Stimulated activated CD8-positive, alpha-beta memory T cell treated with anti-CD3 and anti-CD28 coated beads, Interleukin-12 subunit alpha, Interleukin-12 subunit beta, amount 100 ng/mL, for 24 hours (primary cell): ENCODE measurements around the gene LYPD5.
A peak's percentile ranks its signal among the peaks of the same experiment; 100 is the strongest.
"Not testable (repeated sequence)": the region's sequence is repeated elsewhere in the genome, so short reads cannot be mapped to it uniquely, and the experiment has no call there.

Experiments
- DNase-seq: peaks from one replicate; pipeline ENCODE4 v3.0.0-alpha.2; 2020; ENCODE audit errors: extremely low read depth

LYPD5 gene, protein sequence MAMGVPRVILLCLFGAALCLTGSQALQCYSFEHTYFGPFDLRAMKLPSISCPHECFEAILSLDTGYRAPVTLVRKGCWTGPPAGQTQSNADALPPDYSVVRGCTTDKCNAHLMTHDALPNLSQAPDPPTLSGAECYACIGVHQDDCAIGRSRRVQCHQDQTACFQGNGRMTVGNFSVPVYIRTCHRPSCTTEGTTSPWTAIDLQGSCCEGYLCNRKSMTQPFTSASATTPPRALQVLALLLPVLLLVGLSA

DNA sequence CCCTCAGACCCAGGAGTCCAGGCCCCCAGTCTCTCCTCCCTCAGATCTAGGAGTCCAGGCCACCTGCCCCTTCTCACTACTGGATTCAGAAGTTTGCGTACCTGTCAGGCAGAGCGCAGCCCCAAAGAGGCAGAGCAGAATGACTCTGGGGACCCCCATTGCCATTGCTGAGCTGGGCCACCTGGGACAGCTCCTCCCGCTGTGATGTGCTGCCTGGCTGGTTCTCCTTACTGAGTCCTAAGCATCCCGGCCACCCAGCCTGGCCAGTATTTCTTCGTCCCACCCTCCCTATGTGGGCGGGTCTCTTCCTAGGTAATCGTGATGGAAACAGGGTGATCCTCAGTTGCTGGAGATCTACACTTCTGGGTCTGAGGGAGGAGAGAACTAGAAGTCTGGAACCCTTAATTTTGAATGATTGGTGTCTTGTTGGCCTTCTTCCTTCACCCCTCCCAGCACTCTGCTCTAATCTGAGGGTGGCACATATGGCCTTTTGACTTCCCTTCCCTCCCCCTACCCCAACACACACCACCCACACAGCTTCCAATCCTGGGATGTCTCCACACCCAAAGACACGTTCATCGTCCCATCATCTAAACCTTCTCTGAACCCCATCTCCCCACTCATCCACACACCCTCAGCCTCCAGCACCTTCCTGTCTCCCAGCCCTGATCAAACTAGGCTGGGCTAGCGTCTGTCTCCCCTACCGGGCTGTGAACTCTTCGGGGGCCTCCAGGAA, at the start of gene LYPD5:
Gene LYPD5 (minus strand): TSS at position 232 of the 736 bp plus-strand sequence. CDS start 67 bp downstream, at position 165.
- DNase-seq = no peak

DNA sequence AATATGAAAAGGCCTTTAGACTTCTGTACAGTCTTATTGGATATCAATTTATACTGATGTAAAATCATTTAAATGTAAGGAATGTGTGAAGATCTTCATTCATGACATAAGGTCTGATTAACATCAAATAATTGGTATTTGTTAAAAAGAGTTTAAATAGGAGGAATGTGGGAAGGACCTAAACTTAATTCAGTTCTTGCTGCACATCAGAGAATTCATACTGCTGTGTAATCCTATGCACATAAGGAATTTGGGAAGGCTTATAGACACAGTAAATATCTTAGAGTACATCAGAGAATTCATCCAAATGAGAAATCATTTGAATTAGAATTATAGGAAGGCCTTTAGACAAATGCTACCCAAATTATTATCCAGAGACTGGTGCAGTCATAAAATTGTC, 46.6 kb upstream of the LYPD5 start:
- no peak for DNase-seq

DNA sequence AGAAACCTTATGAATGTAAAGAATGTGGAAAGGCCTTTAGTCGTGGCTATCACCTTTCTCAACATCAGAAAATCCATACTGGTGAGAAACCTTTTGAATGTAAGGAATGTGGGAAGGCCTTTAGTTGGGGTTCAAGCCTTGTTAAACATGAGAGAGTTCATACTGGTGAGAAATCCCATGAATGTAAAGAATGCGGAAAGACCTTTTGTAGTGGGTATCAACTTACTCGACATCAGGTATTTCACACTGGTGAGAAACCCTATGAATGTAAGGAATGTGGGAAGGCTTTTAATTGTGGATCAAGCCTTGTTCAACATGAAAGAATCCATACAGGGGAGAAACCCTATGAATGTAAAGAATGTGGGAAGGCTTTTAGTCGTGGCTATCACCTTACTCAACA, 45.6 kb upstream of the LYPD5 start:
- DNase-seq = no peak

DNA sequence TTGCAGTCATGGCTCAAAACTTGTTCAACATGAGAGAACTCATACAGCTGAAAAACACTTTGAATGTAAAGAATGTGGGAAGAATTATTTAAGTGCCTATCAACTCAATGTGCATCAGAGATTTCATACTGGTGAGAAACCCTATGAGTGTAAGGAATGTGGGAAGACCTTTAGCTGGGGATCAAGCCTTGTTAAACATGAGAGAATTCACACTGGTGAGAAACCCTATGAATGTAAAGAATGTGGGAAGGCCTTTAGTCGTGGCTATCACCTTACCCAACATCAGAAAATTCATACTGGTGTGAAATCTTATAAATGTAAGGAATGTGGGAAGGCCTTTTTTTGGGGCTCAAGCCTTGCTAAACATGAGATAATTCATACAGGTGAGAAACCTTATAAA, 45.0 kb upstream of the LYPD5 start:
- DNase-seq = no peak

DNA sequence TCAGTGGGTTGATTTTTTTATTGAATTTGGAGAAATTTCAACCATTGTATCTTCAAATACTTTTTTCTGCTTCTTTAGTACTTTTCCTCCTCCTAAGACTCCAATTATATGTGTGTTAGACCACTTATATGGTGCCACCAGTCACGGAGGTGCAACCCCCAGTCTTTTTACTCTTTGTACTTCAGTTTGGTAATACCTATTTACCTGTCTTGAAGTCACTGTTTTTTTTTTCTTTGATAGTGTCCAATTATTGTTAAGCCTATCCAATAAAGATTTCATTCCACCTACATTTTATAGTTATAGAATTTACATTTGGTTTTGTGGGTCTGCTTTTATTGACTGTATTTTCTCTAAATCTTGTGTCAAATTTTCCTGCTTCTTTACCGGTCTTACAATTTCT, 39.8 kb upstream of the LYPD5 start:
- no peak for DNase-seq

DNA sequence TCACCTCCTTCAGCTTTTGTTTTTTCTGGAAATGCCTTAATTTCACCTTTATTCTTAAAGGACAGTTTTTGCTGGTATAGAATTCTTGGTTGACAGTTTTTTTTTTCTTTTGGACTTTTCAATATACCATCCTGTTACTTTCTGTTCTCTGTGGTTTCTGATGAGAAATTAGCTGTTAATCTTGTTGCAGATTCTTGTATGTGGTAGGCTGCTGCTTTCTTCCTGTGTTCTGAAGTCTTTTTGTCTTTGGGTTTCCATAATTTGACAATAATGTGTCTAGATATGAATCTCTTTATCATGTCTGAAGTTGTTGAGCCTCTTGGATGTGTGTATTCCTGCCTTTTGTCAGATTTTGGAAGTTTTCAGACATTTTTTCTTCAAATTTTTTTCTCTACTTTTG, 36.9 kb upstream of the LYPD5 start:
- no peak for DNase-seq

DNA sequence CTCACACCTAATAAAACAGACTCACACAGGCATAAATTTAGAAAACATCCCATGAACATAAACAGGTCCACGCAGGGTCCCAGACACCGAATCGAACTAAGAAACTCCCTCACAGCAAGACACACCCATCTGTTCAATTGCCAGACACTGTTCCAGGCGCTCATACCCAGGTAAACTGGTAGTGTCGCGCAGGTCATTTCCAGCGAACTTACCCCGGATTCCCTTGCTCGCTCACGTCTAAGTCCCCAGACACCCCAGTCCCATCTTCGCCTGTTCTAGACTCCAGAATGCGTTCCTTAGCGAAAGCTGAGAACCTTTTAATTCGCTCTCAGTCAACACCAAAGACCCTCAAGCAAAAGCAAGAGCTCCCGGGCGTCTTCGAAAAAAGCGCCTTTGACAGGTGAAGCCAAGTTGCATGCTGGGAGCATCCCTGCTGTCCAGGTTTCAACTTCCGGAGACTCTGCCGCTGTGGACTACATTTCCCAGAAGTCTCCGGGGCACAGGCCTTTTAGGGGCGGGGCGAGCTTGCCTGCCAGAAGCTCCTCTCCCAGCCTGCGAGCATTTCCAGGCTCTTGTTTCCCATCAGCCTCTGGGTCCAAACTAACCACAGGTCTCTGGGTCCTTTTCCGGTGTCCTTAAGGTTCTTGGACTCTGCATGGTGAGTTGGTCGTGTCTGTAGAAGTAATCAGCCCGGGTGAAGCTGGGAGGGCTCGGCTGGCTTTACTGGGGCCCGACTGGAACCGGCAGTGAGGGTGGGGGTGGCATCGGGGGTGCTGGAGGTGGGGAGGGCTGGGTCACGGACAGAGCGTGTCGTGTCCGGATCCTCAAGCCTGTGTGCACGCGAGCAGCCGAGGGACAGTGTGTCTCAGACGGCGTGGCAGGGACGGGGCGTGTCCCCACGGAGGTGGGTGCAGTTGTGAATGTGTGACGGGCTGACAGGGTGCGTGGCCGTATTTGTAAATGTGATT, 24.8 kb upstream of the LYPD5 start, which contains the start of gene ZNF283:
Gene ZNF283 (plus strand): TSS at position 535 of the 968 bp plus-strand sequence. CDS start 6,184 bp downstream, outside the sequence.
- peak; percentile 62 for DNase-seq

DNA sequence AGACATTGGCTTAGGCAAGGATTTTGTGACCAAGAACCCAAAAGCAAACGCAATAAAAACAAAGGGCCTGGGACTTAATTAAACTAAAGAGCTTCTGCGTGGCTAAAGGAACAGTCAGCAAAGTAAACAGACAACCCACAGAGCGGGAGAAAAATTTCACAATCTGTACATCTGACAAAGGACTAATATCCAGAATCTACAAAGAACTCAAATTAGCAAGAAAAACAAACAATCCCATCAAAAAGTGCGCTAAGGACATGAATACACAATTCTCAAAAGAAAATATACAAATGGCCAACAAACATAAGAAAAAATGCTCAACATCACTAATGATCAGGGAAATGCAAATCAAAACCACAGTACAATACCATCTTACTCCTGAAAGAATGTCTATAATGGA, 22.3 kb upstream of the LYPD5 start:
- not testable (repeated sequence) for DNase-seq

DNA sequence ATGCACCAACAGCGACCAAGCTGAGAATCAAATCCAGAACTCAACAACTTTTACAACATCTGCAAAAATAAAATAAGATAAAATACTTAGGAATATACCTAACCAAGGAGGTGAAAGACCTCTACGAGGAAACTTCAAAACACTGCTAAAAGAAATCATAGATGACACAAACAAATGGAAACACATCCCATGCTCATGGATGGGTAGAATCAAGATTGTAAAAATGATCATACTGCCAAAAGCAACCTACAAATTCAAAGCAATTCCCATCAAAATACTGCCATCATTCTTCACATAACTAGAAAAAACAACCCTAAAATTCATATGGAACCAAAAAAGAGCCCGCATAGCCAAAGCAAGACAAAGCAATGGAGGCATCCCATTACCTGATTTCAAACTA, 21.6 kb upstream of the LYPD5 start:
- DNase-seq = not testable (repeated sequence)

DNA sequence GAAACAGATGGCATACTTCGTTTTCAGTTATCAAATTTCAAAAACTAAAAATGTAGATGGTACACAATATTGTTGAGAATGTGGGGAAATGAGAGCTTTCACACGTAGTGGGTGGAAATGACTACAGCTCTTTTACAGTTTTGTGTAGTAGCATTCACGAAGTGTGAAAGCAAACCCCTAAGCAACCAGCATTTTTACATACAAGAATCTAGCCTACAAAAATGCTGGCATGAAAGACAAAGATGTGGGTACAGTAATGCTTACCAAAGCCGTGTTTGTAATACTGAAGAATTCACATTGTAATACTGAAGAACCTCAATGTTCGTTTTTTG, 18.6 kb upstream of the LYPD5 start:
- no peak for DNase-seq

DNA sequence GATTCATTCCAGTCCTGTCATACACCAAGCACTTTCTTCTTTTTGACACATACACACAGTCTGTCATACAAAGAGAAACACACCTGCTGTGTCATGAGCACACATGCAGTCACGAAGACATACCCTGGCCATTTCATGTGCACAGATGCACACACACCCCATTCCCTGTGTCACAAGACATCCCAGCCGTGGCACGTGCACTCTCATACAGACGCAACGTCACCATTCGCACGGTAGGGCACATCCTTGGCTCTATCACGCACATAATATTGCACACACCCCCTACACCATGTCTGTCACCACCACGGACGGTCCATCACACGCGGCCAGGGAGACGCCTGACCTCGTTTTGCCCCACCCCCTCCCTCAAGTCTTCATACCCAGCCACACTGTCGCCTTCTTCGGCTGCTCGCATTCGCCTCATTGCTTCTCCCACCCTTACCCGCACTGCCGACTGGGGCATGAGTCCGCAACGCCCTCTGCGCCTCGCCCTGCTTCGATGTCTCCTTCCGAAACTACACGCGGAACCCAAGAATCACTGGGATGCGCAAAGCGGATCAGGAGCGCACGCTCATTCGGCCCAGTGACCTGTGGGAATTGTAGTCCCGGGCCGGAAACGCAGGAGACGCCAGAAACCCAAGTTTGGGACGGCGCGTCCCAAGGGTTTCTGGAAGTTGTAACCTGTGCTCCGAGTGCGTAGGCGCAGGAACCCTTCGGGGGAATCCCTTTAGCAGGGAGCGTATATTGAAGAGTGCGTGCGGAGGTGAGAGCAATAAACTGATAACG, 18.0 kb upstream of the LYPD5 start:
- DNase-seq = no peak

DNA sequence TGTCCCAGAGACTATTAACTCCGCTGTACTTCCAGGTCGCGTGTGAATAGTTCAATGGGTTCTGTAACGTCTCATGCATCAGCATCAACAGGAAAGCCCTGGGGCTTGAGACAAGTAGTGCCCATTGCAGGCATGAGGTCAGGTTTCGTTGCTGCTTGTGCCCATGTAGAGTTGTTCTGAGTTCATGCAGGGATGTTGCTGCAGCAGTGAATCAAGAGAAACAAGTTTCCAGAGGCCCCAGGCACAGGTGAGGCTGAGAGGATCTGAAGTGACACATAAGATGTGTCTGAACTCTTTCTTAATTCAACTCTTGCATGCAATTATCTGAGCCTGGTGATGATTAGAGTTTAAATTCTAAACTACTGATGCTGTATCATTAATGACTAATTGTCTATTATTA, 16.3 kb upstream of the LYPD5 start:
- DNase-seq = no peak

DNA sequence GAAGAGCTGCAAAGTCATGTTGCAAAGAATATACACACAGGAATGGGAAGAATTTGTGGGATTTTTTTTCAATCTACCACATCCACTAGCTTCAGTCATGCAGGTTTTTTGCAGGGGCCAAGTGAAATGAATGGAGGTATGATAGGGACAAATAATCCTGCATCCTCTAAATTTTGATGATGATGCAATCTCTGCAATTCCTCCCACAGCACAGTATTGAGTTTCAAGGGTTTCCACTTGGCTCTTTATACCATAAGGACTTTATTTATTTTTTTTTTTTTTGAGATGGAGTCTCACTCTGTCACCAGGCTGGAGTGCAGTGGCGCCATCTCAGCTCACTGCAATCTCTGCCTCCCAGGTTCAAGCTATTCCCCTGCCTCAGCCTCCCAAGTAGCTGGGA, 15.2 kb upstream of the LYPD5 start:
- DNase-seq = not testable (repeated sequence)

DNA sequence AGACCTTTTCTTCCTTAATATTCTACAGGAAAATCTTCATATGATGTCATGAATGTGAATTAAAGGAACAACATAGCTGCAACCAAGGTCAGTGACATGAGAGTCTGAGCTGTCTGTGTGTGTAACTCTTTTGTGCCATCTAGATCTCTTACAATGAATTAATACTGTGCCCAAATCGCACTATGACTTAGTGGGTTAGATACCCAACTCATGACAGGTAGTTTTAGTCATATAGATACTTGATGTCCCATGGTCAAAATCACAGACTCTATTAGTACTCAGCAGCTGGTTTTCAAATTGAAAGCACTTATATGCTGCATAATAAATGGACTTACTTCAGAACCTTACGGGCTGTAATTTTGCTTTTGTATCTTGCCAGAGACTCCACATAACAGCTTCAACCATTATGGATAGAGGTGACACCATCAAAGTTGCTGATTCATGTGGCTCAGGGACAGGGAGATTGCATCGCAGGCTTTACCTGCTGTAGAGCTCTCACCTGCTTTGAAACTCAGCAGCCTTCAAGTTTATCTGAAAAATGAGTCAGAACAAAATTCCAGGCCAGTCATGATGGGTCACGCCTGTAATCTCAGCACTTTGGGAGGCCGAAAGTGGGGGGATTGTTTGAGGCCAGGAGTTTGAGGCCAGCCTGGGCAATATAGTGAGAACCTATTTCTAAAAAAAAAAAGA, 12.6 kb upstream of the LYPD5 start:
- no peak for DNase-seq

DNA sequence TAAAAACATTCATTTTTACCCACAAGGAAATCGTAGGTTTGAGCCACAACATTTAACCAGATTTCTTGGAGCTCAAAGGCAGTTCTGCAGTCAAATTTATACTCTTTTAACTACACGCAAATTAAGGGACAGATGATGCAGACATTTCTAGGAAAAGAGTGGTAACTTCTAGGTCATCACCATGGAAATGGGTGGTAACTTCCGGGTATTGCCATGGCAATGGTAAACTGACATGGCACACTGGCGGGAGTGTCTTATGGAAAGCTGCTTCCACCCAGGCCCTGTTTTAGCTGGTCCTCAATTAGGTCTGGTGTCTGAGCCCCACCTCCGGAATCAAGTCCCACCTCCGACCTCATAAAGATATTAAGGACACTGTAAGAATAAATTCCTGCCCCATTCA, 10.4 kb upstream of the LYPD5 start:
- no peak for DNase-seq

DNA sequence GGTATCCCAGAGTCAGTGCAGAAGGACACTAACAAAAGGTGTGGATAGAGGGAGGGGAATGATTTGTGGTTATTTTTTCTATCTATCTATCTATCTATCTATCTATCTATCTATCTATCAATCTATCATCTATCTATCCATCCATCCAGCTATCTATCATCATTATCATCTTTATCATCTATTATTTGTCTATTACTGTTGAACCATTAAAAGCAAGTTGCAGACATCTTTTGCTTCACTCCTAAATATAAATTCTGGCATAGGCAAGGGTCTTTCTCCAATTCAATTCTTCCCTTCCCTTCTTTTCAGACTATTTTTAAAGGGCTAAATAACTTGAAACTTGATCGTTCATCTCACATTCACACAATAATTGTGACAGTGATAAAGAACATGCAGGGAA, 10.0 kb upstream of the LYPD5 start:
- no peak for DNase-seq

DNA sequence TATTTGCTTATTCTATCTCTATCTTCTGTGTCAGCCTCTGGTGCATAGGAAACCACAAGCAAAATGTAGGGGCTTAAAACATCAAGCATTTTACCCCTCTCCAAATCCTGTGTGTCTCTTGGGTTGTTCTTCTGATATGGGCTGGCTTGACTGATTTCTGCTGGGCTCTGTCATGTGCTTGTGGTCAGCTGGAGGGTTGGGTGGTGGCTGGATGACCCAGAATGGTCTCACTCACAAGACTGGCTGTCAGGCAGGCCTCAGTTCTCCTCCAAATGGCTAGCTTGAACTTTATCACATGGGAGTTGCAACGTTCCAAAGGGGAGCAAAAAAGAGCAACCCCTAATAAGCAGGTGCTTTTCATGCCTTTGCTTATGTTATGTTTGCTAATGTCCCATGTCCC, 9.6 kb upstream of the LYPD5 start:
- no peak for DNase-seq

DNA sequence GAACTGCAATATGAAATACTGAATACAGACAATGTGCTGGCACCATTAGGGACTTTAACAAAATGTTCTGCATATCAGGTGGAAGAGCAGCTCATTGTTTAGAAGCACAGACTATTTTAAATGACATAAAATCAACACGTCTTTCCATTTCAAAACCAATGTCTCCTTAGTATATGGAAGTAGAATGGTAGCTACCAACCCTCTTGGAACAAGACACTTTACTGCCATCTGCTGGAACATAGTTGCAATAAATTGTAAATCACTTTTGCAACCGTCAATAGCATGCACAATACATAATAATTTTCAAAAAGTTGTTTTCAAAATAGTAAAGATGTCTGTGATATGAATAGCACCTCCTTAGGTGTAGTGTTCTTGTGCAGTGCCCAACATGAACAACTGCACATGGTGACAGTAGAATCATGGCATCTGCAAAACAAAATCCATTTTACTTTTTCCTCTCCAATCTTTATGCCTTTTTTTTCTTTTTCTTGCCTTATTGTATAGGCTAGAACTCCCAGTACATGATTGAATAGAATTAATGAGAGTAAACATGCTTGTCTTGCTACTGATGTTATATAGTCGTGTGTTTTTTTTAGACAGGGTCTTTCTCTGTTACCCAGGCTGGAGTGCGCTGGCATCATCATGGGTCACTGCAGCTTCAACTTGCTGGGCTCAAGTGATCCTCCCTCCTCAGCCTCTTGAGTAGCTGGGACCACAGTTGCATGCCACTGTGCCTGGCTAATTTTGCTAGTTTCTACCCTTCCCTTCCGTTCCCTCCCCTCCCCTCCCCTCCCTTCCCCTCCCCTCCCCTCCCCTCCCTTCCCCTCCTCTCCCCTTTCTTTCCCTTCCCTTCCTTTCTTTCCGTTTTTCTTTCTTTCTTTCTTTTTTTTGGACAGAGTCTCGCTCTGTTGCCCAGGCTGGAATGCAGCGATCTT, 7.8 kb upstream of the LYPD5 start:
- no peak for DNase-seq

DNA sequence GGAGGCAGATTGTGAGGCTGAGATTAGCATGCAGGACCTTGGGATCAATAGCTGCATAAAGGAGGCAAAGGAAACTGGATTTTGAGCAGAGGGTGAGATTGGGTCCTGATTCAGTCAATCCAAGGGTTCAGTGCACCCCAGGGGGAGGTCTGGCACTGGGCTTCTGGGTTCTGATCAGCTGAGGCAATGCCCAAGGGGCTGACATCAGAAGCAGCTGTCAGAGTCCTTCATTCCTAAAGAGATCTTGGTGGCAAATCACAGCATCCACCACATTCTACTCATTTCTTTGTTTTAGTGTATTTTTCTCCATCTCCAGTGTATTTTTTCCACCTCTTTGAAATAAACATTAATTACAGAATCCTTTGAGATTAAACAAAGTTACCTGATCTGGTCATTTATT, 5.4 kb upstream of the LYPD5 start:
- no peak for DNase-seq

DNA sequence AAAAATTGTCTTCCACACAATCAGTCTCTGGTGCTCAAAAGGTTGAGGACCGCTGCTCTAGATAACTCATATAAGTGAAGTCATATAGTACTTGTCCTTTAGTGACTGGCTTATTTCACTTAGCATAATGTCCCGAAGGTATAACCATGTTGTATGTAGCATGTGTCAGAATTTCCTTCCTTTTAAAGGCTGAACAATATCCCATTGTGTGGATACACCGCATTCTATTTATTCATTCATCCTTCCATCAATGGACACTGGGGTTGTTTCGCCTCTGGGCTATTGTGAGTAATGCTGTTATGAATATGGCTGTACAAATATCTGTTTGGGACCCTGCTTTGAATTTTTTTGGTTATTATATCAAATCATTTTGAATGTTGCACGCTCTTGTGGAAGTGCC, 4.6 kb upstream of the LYPD5 start:
- no peak for DNase-seq
